CD4-positive, alpha-beta T cell treated with Interleukin-12 subunit alpha and Interleukin-12 subunit beta, for 1 hour (primary cell): ENCODE results near the gene TEX54.

Experiments used
- DNase-seq: peaks from one replicate; pipeline ENCODE4 v3.0.0-alpha.2; 2020

Gene TEX54

GRCh38 chr11:62786318-62787004 lies 46.2 kb downstream of the TEX54 start:
- peak; percentile 89 for DNase-seq

- no peak for DNase-seq
These were observed 49.9 kb downstream of the TEX54 start for GRCh38 chr11:62782753-62783152.
